ENCODE measurements around the gene MAST4.

DNA sequence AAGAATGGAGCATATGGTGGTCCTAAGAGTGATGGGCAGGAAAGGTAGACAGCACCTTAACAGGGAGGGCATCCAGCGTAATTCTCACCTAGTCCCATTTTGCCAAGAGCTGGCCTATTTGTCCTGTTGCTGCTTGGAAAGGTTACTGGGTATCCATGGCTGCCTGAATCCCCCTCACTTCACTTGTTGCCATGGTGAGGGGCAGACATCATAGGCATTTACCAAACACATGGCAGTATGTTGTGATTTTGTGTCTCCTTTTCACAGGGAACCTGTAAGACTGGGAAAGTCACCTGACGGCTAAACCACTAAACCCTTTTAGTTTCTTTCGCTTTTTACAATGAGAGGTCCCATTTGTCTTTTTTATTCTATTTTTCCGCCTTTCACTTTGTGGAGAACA is 373.3 kb downstream of the MAST4 start:
- no peak for TF ChIP-seq EZH2 (IDR thresholded peaks at IDR 0.05)
- TF ChIP-seq POLR2AphosphoS5 (IDR thresholded peaks at IDR 0.05; ENCODE audit: borderline replicate concordance, low read depth, low read length): no peak
- no peak for TF ChIP-seq FOXP2 (optimal IDR thresholded peaks at IDR 0.05; ENCODE audit: control extremely low read depth, extremely low read length, insufficient read depth)

All from SK-N-MC (cell line).